NCI-H2081 treated with DMSO at 0.1 percent for 48 hours (cell line): ENCODE results near the gene SLC12A7.
"Not testable (repeated sequence)": the region's sequence is repeated elsewhere in the genome, so short reads cannot be mapped to it uniquely, and the experiment has no call there.

ENCODE experiments used
- DNase-seq: peaks from one replicate; lab custom pipeline; 2025; lab: John Stamatoyannopoulos, UW

The SLC12A7 gene

GRCh38 chr5:1062761-1063568, 48.9 kb downstream of the SLC12A7 start:
- DNase-seq, result no peak

DNA sequence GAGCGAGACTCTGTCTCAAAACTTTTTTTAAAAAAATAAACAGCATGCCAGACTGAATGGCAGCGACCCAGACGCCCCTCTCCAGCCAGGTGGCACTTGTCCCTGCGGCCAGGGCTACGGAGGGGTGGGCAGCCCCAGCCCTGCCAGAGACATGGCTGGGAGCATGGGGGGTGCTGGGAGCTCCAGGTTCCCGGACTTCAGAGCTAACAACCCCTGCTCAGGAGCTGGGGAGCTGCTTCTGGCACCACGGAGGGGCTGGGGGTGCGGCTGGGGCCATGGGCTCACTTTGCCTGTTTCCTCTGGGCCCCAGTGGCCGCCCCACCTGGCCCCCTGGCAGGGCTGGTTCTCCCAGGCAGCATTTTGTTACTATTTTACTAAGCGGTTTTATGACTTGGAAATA, 49.9 kb downstream of the SLC12A7 start:
- no peak for DNase-seq

- not testable (repeated sequence) for DNase-seq
These were observed 50.6 kb downstream of the SLC12A7 start for GRCh38 chr5:1061292-1061691.

GRCh38 chr5:1060535-1060981, 51.3 kb downstream of the SLC12A7 start:
- DNase-seq, result no peak

GRCh38 chr5:1059884-1060263, 52.0 kb downstream of the SLC12A7 start:
- no peak for DNase-seq

- no peak for DNase-seq
These were observed 52.6 kb downstream of the SLC12A7 start for GRCh38 chr5:1058988-1059883.

DNA sequence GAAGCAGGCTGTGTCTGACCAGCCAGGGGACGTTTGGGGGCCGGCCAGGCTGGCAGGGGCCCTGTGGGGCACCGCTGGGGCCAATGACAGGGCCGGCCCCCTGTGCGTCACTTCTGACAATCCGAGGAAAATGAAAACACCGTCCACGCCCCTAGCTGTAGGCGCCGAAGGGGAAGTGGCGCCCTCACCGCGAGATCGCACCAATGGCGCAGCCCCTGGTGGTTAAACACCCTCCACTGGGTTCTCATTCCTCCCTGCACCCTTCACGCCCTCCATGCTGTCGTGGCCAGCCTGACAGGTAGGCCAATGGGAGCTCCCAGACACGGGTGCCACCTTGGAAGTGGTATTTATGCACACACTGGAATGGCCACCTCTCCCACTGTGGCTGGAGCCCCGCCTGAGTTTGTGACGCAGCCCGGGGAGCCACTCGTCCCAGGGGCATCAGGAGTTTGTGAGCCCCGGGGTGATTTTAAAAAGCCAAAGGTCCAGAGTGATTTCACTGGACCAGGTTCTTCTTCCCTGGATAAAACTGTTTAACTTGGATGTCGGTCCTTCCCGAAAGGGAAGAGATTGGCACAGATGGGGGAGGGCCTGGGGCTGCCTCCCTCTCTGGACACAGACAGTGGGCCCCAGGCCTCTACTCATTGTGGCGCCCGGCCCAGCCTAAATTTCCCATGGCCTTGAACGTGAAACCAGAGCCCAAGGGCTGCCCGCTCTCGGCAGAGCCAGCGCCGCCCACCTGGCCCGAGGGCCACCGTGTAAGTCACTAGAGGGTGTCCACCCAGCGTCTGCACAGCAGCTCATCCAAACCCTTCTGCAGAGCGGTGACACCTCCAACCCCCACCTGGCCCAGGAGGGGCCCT, 53.5 kb downstream of the SLC12A7 start:
- DNase-seq, result no peak

- no peak for DNase-seq
These were observed 54.3 kb downstream of the SLC12A7 start for GRCh38 chr5:1057485-1058082.

DNA sequence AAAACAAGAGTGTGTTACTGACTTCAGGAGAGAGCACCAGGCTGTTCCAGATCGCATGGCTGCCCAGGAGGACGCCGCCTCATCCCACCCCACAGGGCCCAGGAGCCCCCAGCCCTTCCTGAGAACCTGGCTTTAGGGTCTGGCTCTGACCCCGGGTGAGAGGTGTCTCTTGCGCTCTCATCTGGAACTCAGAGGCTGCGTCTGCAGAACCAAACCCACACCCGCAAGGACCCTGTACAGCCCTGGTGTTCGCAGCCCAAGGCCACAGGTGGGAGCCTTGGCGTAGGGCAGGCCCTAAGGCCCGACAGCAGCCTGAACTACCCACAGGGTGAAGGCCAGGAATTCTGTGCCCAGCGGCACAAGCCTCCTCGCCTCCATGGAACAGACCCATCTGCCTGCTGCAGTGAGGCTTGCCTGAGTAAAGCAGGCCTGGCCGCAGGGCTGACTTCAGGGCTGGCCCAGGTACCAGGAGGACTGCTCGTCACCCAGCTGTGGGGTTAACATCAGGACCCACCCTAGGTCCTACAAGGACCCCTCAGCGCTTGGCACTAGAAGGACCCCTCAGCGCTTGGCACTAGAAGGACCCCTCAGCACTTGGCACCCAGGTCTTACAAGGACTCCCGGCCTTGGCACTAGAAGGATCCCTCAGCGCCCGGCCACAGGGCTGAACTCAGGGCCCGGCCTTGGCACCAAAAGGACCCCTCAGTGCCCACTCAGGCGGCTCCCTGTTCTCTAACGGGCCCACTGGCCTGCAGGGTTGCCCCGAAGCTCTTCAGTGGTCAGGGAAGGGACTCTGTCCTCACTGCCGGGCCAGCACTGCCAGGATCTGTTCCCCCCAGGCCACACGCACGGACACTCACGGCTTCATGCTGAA, 55.0 kb downstream of the SLC12A7 start:
- DNase-seq, result no peak

- DNase-seq, result no peak
These were observed 55.8 kb downstream of the SLC12A7 start for GRCh38 chr5:1055896-1056610.

- DNase-seq, result no peak
These were observed 56.8 kb downstream of the SLC12A7 start for GRCh38 chr5:1054799-1055775.

DNA sequence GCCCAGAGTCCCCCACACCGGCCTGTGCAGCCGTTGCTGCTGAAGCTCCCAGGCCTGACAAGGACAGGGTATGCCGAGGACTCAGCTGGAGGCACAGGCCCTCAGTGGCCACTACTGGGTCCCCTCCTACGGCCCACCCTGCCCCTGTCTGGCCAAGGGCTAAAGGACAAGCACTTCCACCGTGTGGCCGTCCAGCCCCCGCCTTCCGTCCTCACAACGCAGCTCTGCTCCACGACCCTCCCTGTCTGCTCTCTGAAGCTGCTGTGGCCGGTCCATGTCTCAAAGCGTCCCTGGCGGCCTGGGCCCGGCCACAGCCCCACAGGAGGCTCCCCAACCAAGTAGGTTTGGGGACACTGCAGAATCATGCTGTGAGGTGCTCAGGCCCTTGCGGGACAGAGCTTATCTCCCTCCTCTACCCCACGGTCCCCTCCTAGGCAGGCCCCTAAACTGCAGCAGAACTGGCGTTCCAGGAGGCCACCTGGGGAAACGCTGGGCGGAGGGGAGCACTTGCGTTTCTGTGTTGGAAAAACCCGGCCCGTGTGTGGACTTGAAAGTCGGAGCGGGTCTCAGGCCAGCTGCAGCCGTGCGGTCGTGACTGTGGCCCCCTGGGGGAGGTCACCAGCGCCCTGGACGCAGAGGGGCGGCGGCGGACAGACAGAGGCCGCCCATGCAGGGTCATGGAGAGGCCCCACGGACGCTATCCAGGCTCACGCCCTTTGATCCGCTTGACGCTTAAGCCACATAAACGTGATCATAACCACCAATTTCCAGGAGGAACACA, 57.7 kb downstream of the SLC12A7 start:
- DNase-seq, result no peak

DNA sequence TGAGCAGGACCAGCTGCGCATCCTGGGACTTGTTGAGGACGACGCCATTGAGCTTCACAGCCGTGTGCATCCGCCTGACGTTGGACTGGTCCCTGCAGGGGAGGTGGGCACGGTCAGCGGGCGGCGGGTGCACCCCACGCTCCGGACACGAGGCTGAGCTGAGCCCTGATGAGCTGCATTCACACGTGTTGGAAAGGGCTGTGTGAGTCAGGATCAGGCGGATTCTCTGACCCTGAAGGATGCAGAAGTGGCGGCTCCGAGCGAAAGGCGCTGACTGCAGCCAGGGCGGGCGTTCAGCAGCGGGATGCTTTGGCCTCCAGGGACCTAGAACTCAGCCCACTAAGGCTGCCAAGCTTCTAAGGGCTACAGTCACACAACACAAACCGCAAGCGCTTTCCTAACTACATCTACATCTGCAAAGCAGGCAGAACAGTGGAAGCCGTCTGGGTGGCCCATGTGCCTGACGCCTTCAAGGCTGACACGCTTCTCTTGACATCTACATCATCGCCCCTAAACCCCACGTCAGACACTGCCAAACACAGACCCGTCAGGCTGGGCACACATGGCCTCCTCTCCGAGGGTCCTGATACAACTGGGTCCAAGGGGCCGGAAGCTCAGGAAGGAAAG, 58.4 kb downstream of the SLC12A7 start:
- DNase-seq, result no peak

DNA sequence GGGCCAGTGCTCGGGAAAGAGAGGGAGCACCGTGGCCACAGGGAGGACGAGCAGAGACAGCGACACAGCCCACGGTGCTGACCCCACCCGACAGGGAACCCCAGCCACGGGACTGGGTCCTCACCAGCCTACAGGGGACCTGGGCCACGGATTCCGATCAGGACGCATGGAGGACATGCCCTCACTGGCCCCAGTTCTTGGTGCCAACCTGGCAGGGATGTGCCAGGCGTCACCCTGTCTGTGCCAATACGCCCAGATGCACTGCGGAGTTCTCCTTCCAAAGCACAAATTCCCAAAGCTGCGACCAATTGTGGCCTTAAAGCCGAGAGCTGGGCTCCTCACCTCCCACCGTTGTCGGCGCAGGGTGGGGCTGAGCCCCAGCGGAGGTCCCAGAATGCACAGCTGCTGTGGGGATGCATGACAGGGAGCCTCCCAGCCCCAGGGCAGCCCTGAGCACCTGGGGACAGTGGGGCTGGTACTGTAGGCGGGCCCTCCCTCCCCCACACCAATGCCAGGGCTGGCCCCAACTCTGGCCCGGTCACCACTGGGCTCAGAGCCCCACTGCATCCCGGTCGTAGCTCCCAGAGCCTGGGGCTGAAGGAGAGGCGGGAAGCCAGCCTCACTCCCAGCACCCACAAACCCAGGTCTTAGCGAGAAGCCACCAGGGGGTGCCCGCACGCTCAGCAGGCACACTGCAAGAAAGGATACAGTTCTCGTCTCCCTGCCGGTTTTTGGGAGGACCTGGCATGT, 59.0 kb downstream of the SLC12A7 start:
- DNase-seq, result no peak

GRCh38 chr5:1052076-1052475, 59.8 kb downstream of the SLC12A7 start:
- no peak for DNase-seq

- DNase-seq, result no peak
These were observed 60.5 kb downstream of the SLC12A7 start for GRCh38 chr5:1051366-1051720.
